Measurements from ENCODE around the gene SEPSECS. TPM values are rescaled to one million over a fixed set of nuclear protein-coding genes. Genes with fewer than 3 reads are reported as not detected.

The SEPSECS gene
- total RNA-seq, 1 donor from 2014 or later: 12.0 TPM

DNA sequence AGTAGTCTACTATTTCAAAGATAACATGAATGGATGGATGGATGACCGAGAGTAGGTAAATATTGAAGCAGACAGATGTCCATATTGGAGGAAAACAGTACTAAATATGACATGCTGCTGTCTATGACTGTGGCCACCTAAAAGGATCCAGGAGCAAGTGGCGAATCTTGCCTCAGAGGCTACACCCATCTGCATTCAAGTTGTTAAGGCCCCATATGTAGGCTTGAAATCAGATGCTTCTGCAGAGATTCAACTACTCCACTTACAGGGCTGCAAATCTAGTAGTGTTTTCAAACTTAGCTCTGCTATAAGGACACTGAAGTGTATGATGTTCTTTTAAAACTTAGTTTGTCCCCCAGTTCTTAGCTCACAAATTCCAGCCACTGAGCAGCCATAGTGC lies 28.9 kb downstream of the SEPSECS start:
- TF ChIP-seq, protein P1, sequence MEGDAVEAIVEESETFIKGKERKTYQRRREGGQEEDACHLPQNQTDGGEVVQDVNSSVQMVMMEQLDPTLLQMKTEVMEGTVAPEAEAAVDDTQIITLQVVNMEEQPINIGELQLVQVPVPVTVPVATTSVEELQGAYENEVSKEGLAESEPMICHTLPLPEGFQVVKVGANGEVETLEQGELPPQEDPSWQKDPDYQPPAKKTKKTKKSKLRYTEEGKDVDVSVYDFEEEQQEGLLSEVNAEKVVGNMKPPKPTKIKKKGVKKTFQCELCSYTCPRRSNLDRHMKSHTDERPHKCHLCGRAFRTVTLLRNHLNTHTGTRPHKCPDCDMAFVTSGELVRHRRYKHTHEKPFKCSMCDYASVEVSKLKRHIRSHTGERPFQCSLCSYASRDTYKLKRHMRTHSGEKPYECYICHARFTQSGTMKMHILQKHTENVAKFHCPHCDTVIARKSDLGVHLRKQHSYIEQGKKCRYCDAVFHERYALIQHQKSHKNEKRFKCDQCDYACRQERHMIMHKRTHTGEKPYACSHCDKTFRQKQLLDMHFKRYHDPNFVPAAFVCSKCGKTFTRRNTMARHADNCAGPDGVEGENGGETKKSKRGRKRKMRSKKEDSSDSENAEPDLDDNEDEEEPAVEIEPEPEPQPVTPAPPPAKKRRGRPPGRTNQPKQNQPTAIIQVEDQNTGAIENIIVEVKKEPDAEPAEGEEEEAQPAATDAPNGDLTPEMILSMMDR (IDR thresholded peaks at IDR 0.05; ENCODE audit: unreplicated experiment): no peak
- Mint-ChIP-seq H3K4me1 (ENCODE audit: unreplicated experiment) (peaks cover 4% of the 10 kb centered on the region), H3K27ac (ENCODE audit: unreplicated experiment) (no peak overlapping the region)

DNA sequence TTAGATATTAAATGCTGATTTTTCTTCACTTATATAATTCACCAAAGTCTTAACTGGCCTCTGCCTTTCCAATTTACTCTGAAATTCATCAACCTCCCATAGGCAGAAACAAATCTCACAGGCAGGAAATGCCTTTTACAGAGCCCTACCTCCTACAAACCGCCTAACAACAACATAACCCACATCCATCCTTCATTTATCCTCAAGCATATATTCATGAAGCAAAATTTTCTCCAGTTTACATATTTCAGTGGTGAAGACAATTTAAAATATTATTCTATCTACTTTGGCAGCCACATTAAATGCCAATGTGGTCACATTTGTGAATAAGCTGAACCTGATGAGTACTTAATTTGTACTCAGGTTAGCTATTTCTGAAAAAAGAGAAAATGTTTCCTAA lies 30.3 kb downstream of the SEPSECS start:
- H3K4me1 Mint-ChIP-seq (ENCODE audit: unreplicated experiment): peaks cover 4% of the 10 kb centered on the region
- no peaks in the 10 kb centered on the region for H3K36me3 Mint-ChIP-seq (ENCODE audit: low read depth, unreplicated experiment)
- H3K4me3 Mint-ChIP-seq (ENCODE audit: unreplicated experiment): no peak overlapping the region
- DNase-seq (ENCODE audit: low spot score): no peak
- no peaks in the 10 kb centered on the region for H3K27me3 Mint-ChIP-seq (ENCODE audit: unreplicated experiment)
- no peaks in the 10 kb centered on the region for H3K9me3 Mint-ChIP-seq (ENCODE audit: unreplicated experiment)
- H3K27ac Mint-ChIP-seq (ENCODE audit: unreplicated experiment): no peak overlapping the region
- TF ChIP-seq, protein P1 (IDR thresholded peaks at IDR 0.05; ENCODE audit: unreplicated experiment): no peak

More for the DNA sequence above, 28.9 kb downstream of the SEPSECS start:
- Mint-ChIP-seq H3K36me3 (ENCODE audit: low read depth, unreplicated experiment) (peaks cover 4% of the 10 kb centered on the region), H3K9me3 (ENCODE audit: unreplicated experiment) (no peaks in the 10 kb centered on the region), H3K4me3 (ENCODE audit: unreplicated experiment) (no peak overlapping the region), H3K27me3 (ENCODE audit: unreplicated experiment) (no peaks in the 10 kb centered on the region)
- no peak for DNase-seq (ENCODE audit: low spot score)

DNA sequence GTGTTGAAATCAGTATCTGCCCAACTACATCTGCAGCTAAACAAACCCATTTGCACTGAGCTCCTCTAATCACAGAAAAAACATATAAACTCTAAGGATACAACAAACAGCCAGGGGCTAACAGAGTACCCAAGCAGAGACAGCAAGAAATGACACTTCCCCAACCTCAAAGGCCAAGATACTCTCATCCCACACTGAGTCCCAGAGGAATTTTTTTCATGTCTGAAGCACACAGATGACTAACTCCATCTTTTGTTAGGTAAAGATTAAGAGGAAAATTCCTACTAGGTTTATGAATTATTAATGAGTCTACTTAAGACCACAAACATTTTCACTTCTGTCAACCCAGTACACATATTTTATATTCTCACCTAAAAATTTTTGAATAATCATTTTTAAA lies 31.6 kb downstream of the SEPSECS start:
- peaks cover 4% of the 10 kb centered on the region for H3K4me1 Mint-ChIP-seq (ENCODE audit: unreplicated experiment)
- H3K4me3 Mint-ChIP-seq (ENCODE audit: unreplicated experiment): no peak overlapping the region
- peaks cover 3% of the 10 kb centered on the region for H3K36me3 Mint-ChIP-seq (ENCODE audit: low read depth, unreplicated experiment)
- no peak for DNase-seq (ENCODE audit: low spot score)
- no peak overlapping the region for H3K27ac Mint-ChIP-seq (ENCODE audit: unreplicated experiment)
- no peaks in the 10 kb centered on the region for H3K9me3 Mint-ChIP-seq (ENCODE audit: unreplicated experiment)
- no peaks in the 10 kb centered on the region for H3K27me3 Mint-ChIP-seq (ENCODE audit: unreplicated experiment)
- TF ChIP-seq, protein P1 (IDR thresholded peaks at IDR 0.05; ENCODE audit: unreplicated experiment): no peak

DNA sequence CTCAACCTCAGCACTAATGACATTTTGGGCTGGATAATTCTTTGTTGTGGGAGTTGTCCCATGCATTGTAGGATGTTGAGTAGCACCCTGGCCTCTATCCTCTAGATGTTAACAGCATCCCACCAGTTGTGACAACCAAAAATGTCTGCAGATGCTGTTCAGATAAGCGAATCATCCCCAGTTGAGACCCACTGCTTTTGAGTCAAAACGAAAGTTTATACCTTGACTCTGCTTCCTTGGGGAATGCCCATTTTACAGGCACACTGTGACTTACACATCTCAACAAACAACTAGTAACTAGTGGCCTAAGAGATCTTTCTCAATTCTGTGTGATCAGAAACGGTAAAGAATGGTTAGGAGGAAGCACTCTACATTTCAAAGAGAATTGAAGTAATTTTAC lies 37.0 kb downstream of the SEPSECS start:
- no peak for DNase-seq (ENCODE audit: low spot score)
- H3K9me3 Mint-ChIP-seq (ENCODE audit: unreplicated experiment): no peaks in the 10 kb centered on the region
- TF ChIP-seq, protein P1 (IDR thresholded peaks at IDR 0.05; ENCODE audit: unreplicated experiment): no peak
- H3K27me3 Mint-ChIP-seq (ENCODE audit: unreplicated experiment): no peaks in the 10 kb centered on the region
- no peak overlapping the region for H3K27ac Mint-ChIP-seq (ENCODE audit: unreplicated experiment)
- no peak overlapping the region for H3K4me3 Mint-ChIP-seq (ENCODE audit: unreplicated experiment)
- H3K4me1 Mint-ChIP-seq (ENCODE audit: unreplicated experiment): no peaks in the 10 kb centered on the region
- peaks cover 3% of the 10 kb centered on the region for H3K36me3 Mint-ChIP-seq (ENCODE audit: low read depth, unreplicated experiment)

DNA sequence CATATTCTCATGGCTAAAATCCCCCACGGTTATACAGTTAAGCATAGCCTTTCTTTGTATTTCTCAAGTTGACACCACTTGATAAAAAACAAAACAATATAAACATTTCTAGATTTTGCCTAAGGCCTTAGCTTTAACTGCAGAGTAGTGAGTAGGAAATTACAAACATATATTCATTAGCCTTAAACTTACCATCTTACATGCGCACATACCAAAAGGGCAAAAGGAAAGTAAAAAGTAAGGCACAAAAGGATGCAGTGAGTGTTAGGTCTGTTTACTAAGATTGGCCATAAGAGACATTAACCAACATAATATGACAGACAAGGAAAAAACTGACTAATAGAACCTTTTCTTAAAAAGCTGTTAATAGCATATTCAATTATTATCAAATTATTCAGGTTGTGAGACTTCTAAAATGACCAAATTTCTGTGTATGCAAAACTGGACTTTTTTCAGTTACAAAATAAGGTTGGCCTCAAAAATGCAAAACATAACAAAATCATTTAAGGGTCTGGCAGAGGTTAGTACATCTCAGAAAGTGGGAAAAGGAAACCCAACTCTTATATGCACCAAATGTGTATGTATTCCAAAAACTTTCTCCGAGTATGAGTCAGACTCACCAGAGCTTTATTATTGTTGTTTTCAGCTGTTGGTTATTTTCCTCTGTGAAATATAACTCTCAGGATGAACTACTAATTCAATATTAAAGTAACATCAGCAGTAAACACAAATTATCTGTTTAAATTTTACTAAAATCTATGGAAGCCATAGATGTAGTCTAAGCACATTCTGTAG lies 39.9 kb downstream of the SEPSECS start:
- peaks cover 6% of the 10 kb centered on the region for H3K36me3 Mint-ChIP-seq (ENCODE audit: low read depth, unreplicated experiment)
- no peak overlapping the region for H3K4me3 Mint-ChIP-seq (ENCODE audit: unreplicated experiment)
- no peak for DNase-seq (ENCODE audit: low spot score)
- H3K4me1 Mint-ChIP-seq (ENCODE audit: unreplicated experiment): no peaks in the 10 kb centered on the region
- H3K9me3 Mint-ChIP-seq (ENCODE audit: unreplicated experiment): no peaks in the 10 kb centered on the region
- no peaks in the 10 kb centered on the region for H3K27me3 Mint-ChIP-seq (ENCODE audit: unreplicated experiment)
- TF ChIP-seq, protein P1 (IDR thresholded peaks at IDR 0.05; ENCODE audit: unreplicated experiment): no peak
- no peak overlapping the region for H3K27ac Mint-ChIP-seq (ENCODE audit: unreplicated experiment)
